K562 (cell line): ENCODE results near the gene CLNK. TPM values are rescaled to one million over a fixed set of nuclear protein-coding genes. Genes with fewer than 3 reads are reported as not detected.

ENCODE experiments used
- ATAC-seq: fragments of 200-7000 bp; cut with Tn5 transposase; 3 replicates; pipeline ENCODE4 v1.9.1; 2020; ENCODE audit warnings: moderate library complexity
- BruUV-seq: library from RNA; stranded (reverse); fragments of 400-500 nt; replicated peaks from 2 replicates; lab custom pipeline; 2021; lab: Mats Ljungman, UMichigan
- CTCF ChIA-PET: fragments of 300-600 bp; formaldehyde crosslinking; extraction: SDS; loops from one replicate; lab custom pipeline; 2021; ENCODE audit warnings: low intra/inter-chr PET ratio; lab: Yijun Ruan, JAX
- POLR2A ChIA-PET: fragments of 300-600, 350-650 bp; sonication (Branson Sonifier 250); formaldehyde crosslinking; extraction: SDS; loops from one replicate; lab custom pipeline; 2021; ENCODE audit warnings: antibody characterized with exemption, inconsistent platforms; lab: Yijun Ruan, JAX
- DNase-seq, 4 experiments: peaks; one replicate each; pipeline versions ENCODE4 v3.0.0 to v3.0.0-alpha.2; 2011 to 2018; ENCODE audit warnings: low spot score in 3 of 4, mixed read lengths in 3 of 4; ENCODE audit errors: extremely low read depth in 1 of 4
- FAIRE-seq: peaks from 2 replicates; lab custom pipeline; 2011; peaks lifted over from hg19 to GRCh38; lab: Jason Lieb, UNC
- H2AFZ ChIP-seq: 2 replicates; pipeline ENCODE4 v1.6.0; 2011; ENCODE audit warnings: low read depth, low read length, control low read depth, inconsistent platforms
- H3K27ac ChIP-seq: fragments of 200-600 bp; 3 replicates; pipeline ENCODE4 v1.8.0; 2011; ENCODE audit warnings: low read depth, mild to moderate bottlenecking, control low read depth, inconsistent platforms, low read length, moderate library complexity, mixed read lengths; ENCODE audit errors: extremely low read depth
- H3K27me3 ChIP-seq, 2 experiments: fragments of 300-600 bp in 1 of 2; 2 replicates in 1 of 2; 3 replicates in 1 of 2; pipeline versions ENCODE4 v1.6.0 to v1.8.0; 2011; ENCODE audit warnings: inconsistent platforms in 2 of 2, low read length in 2 of 2, mild to moderate bottlenecking in 1 of 2, mixed read lengths in 1 of 2, moderate library complexity in 1 of 2; ENCODE audit not compliant: control insufficient read depth in 2 of 2, insufficient read depth in 2 of 2
- H3K36me3 ChIP-seq: fragments of 300-600 bp; 3 replicates; pipeline ENCODE4 v1.8.0; 2011; ENCODE audit warnings: mild to moderate bottlenecking, low read length, inconsistent platforms; ENCODE audit not compliant: control insufficient read depth, insufficient read depth
- H3K4me1 ChIP-seq, 2 experiments: fragments of 200-600 bp in 1 of 2; replicated peaks in 1 of 2; 2 replicates in 1 of 2; 3 replicates in 1 of 2; pipeline versions ENCODE4 v1.5.1 to v1.8.0; 2011; ENCODE audit warnings: inconsistent platforms in 2 of 2, low read length in 2 of 2, mild to moderate bottlenecking in 1 of 2, mixed read lengths in 1 of 2, moderate library complexity in 1 of 2; ENCODE audit not compliant: control insufficient read depth in 2 of 2, insufficient read depth in 2 of 2
- H3K4me2 ChIP-seq: 2 replicates; pipeline ENCODE4 v1.6.1; 2011; ENCODE audit warnings: low read length, control low read depth, inconsistent platforms, mixed read lengths; ENCODE audit not compliant: insufficient read depth
- H3K4me3 ChIP-seq: fragments of 200-600 bp; sonication (generic), shearing (Covaris generic); 2 replicates; pipeline ENCODE4 v1.5.1; 2016; ENCODE audit warnings: control low read depth, inconsistent platforms
- H3K79me2 ChIP-seq: fragments of 200-600 bp; 3 replicates; pipeline ENCODE4 v1.8.0; 2011; ENCODE audit warnings: low read length, inconsistent platforms; ENCODE audit not compliant: control insufficient read depth, insufficient read depth
- H3K9ac ChIP-seq, 2 experiments: 2 replicates each; pipeline versions ENCODE4 v1.6.0 to v1.6.1; 2011; ENCODE audit warnings: low read depth in 2 of 2, low read length in 2 of 2, control low read depth in 1 of 2, inconsistent platforms in 1 of 2, mild to moderate bottlenecking in 1 of 2, mixed read lengths in 1 of 2; ENCODE audit not compliant: insufficient read depth in 1 of 2
- H3K9me1 ChIP-seq: one replicate; pipeline ENCODE4 v1.6.0; 2011; ENCODE audit warnings: inconsistent platforms, mild to moderate bottlenecking, low read length, moderate library complexity; ENCODE audit not compliant: control insufficient read depth, insufficient read depth
- H3K9me3 ChIP-seq: replicated peaks from 2 replicates; pipeline ENCODE4 v1.5.1; 2011; ENCODE audit warnings: low read depth, low read length, inconsistent platforms; ENCODE audit not compliant: control insufficient read depth, insufficient read depth
- H4K20me1 ChIP-seq: replicated peaks from 2 replicates; pipeline ENCODE4 v1.6.1; 2011; ENCODE audit warnings: low read length, inconsistent platforms, mixed read lengths; ENCODE audit not compliant: control insufficient read depth, insufficient read depth
- ARHGAP35 ChIP-seq: fragments of 450-650 bp; IDR thresholded peaks from 2 replicates; pipeline ENCODE4 v1.6.1; 2018; ENCODE audit not compliant: partially characterized antibody
- ARID3B ChIP-seq: fragments of 250-450 bp; sonication (Bioruptor Pico); IDR thresholded peaks from 2 replicates; pipeline ENCODE4 v1.4.0; 2020; ENCODE audit warnings: borderline replicate concordance
- CHD1 ChIP-seq: fragments of 200-600 bp; sonication (generic); IDR thresholded peaks from one replicate; pipeline ENCODE4 v1.6.1; 2012; ENCODE audit warnings: mild to moderate bottlenecking, moderate library complexity, low read length, inconsistent platforms
- ERF ChIP-seq: fragments of 450-650 bp; formaldehyde crosslinking; IDR thresholded peaks from 2 replicates; pipeline ENCODE4 v1.4.0; 2020; ENCODE audit warnings: mild to moderate bottlenecking, mixed read lengths
- FUS ChIP-seq: fragments of 200-400 bp; formaldehyde crosslinking; optimal IDR thresholded peaks from 2 replicates; pipeline ENCODE3; 2017; ENCODE audit warnings: low read depth, low read length
- ILF3 ChIP-seq: fragments of 450-650 bp; IDR thresholded peaks from 2 replicates; pipeline ENCODE4 v1.6.1; 2018; ENCODE audit warnings: antibody characterized with exemption, mild to moderate bottlenecking, moderate library complexity, borderline replicate concordance
- NR4A1 ChIP-seq, 2 experiments: fragments of 250-450 bp in 1 of 2; fragments of 450-650 bp in 1 of 2; sonication (Bioruptor Pico) in 1 of 2; IDR thresholded peaks; 2 replicates each; pipeline versions ENCODE4 v1.4.0 to v1.6.1; 2016 to 2020; ENCODE audit warnings: mild to moderate bottlenecking in 2 of 2, missing compliant biosample characterization in 1 of 2, missing genetic modification characterization in 1 of 2, moderate library complexity in 1 of 2
- RREB1 ChIP-seq: fragments of 250-450 bp; sonication (Bioruptor Pico); IDR thresholded peaks from 2 replicates; pipeline ENCODE4 v1.4.0; 2020
- SLC30A9 ChIP-seq: fragments of 250-450 bp; sonication (Bioruptor Pico); IDR thresholded peaks from 2 replicates; pipeline ENCODE4 v1.8.0; 2022; ENCODE audit warnings: mild to moderate bottlenecking, moderate library complexity
- SMAD1 ChIP-seq: fragments of 150-350 bp; IDR thresholded peaks from 2 replicates; pipeline ENCODE4 v1.6.1; 2014; ENCODE audit warnings: low read length, low read depth; ENCODE audit not compliant: partially characterized antibody
- SMC3 ChIP-seq: conservative IDR thresholded peaks from 2 replicates; pipeline ENCODE4 v1.6.1; 2011; ENCODE audit warnings: low read depth, low read length, improper control_type of control experiment; ENCODE audit not compliant: insufficient read depth
- STAT5B ChIP-seq: fragments of 250-450 bp; sonication (Bioruptor Pico); IDR thresholded peaks from 2 replicates; pipeline ENCODE4 v1.8.0; 2021; ENCODE audit warnings: mild to moderate bottlenecking, inconsistent platforms
- SUPT5H ChIP-seq: fragments of 450-650 bp; IDR thresholded peaks from 2 replicates; pipeline ENCODE4 v1.6.1; 2016
- TCFL5 ChIP-seq: fragments of 250-450 bp; sonication (Bioruptor Pico); conservative IDR thresholded peaks from 2 replicates; pipeline ENCODE4 v1.6.1; 2021; ENCODE audit warnings: mild to moderate bottlenecking, moderate library complexity, matching md5 sums
- WHSC1 ChIP-seq: IDR thresholded peaks from one replicate; pipeline ENCODE4 v1.6.1; 2012; ENCODE audit warnings: low read length, control low read depth, inconsistent platforms
- ZNF133 ChIP-seq: fragments of 250-450 bp; sonication (Bioruptor Pico); IDR thresholded peaks from 2 replicates; pipeline ENCODE4 v1.4.0; 2020; ENCODE audit warnings: mild to moderate bottlenecking
- WGBS: fragments of 100-300 bp; shearing (Covaris generic); methylation state at CpG from one replicate; pipeline ENCODE4 v1.1.6; 2016; ENCODE audit warnings: low coverage, mixed read lengths; ENCODE audit not compliant: insufficient coverage; ENCODE audit errors: missing lambda C conversion rate; 5-methylcytosine and 5-hydroxymethylcytosine counted together
- in situ Hi-C: fragments of 300-500 bp; cut with MboI; formaldehyde crosslinking; loops from 4 replicates; pipeline ENCODE4 v1.15.0; 2018; ENCODE audit warnings: inconsistent platforms, mixed read lengths
- intact Hi-C: fragments of 100-400 bp; cut with micrococcal nuclease; formaldehyde crosslinking; loops from 2 replicates; pipeline ENCODE4 v1.14.2; 2022
- polyA plus RNA-seq, 8 experiments: library from polyadenylated mRNA; depleted of rRNA in 4 of 8; stranded (reverse) in 5 of 8; unstranded in 3 of 8; fragments of >200 nt; fragmentation: Nextera tagmentation in 2 of 8; fragmentation: Illumina TruSeq in 1 of 8; extraction: Ambion mirVana in 2 of 8; extraction: Trizol in 1 of 8; gene quantifications; 2 replicates each; pipeline versions ENCODE4 v1.2.1 to v1.2.3, GENCODE V29; 2011 to 2014; ENCODE audit warnings: inconsistent platforms in 1 of 8, missing spikeins in 1 of 8
- total RNA-seq, 7 experiments: library from RNA; depleted of rRNA in 6 of 7; stranded (reverse); fragments of >200 nt in 6 of 7; fragmentation: Illumina TruSeq in 2 of 7; extraction: Trizol in 2 of 7; gene quantifications; 2 replicates each; pipeline versions ENCODE4 v1.2.1 to v1.2.3, GENCODE V29; 2011 to 2021; ENCODE audit warnings: low replicate concordance in 1 of 7
- TF ChIP-seq, protein P1 (sequence below): fragments of 250-450 bp; sonication (Bioruptor Pico); IDR thresholded peaks from 2 replicates; pipeline ENCODE4 v1.6.1; 2021; ENCODE audit warnings: mild to moderate bottlenecking

The CLNK gene
- total and polyA plus RNA-seq, 9 of the 15 experiments (the other 6 are each of a cell fraction or from before 2014, with no cell fraction given): not detected

DNA sequence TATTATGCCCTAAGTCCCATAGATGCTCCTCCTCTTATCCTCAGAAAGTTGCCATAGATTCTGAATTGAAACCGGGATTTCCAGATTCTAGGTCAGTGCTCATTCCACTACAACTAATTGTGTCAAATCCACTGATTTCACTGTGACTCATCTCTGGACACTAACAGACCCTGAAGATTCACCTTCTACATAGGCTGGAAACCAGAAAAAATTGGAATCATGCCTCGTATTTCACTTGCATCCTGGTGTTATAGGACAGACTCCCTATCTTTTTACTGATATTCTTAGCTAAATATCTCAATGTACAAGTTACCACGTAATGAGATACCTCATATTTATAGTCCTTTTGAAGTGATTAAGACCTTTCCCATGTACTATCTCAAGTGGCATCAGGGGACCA, 36.7 kb downstream of the CLNK start:
- TF ChIP-seq TCFL5 (CRISPR knock-in tag) (no peak), ERF (no peak), FUS (no peak), SMAD1 (no peak), RREB1 (CRISPR knock-in tag) (no peak), CHD1 (no peak), WHSC1 (no peak), NR4A1 (CRISPR knock-in tag; IDR thresholded peaks at IDR 0.05) (no peak), NR4A1 (tag; IDR thresholded peaks at IDR 0.05) (no peak), SUPT5H (no peak), SMC3 (no peak), ARID3B (CRISPR knock-in tag) (no peak), SLC30A9 (no peak), ILF3 (no peak), ARHGAP35 (no peak), ZNF133 (CRISPR knock-in tag) (no peak), STAT5B (CRISPR knock-in tag) (no peak)
- TF ChIP-seq, protein P1, sequence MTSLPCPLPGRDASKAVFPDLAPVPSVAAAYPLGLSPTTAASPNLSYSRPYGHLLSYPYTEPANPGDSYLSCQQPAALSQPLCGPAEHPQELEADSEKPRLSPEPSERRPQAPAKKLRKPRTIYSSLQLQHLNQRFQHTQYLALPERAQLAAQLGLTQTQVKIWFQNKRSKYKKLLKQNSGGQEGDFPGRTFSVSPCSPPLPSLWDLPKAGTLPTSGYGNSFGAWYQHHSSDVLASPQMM (CRISPR knock-in tag): no peak
- FAIRE-seq: no peak
- Histone ChIP-seq H3K9me1 (no peaks in the 10 kb centered on the region), H3K4me2 (no peak overlapping the region), H3K4me1 (no peaks in the 10 kb centered on the region), H3K36me3 (no peaks in the 10 kb centered on the region), H3K27me3 (no peaks in the 10 kb centered on the region), H3K9ac (no peak overlapping the region), H3K4me3 (no peak overlapping the region), H3K79me2 (no peaks in the 10 kb centered on the region), H3K9me3 (no peaks in the 10 kb centered on the region), H2AFZ (no peak overlapping the region), H4K20me1 (no peaks in the 10 kb centered on the region), H3K27ac (no peak overlapping the region)
- DNase-seq: no peak
- in situ Hi-C loops: no loop called here
- BruUV-seq: no TSS peak
- CTCF ChIA-PET: no interaction called here
- 0% methylated on average over 3 of the region's 3 CpGs for whole genome bisulfite sequencing
- POLR2A ChIA-PET: no interaction called here
- intact Hi-C loops: no loop called here
- ATAC-seq: no peak
